AG08395 (cell line): Measurements from ENCODE around the gene OR51E1.

Experiments used
- DNase-seq: peaks from one replicate; pipeline ENCODE4 v3.0.0; 2012; ENCODE audit warnings: mixed read lengths, low spot score

OR51E1 gene

DNA sequence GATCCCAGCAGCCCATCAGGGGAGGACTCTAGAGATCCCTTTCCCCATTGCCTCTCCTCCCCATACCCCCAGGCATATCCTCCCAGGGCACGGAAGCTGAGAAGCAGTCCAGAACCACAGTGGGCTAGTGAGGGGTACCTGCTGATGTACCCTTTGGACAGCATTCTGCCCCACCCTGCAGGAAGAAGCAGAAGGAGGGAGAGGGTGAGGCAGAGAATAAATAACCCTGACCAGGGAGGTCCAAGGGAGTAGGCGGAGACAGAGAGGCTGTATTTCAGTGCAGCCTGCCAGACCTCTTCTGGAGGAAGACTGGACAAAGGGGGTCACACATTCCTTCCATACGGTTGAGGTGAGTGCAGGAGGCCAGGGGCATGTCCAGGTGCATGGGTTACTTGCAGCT lies at the start of gene OR51E1:
TSS of gene OR51E1 (plus strand) at position 301 of the 400 bp plus-strand sequence. CDS start 8,545 bp downstream, outside the sequence.
- DNase-seq = no peak

GRCh38 chr11:4605057-4605456 lies 38.7 kb upstream of the OR51E1 start:
- DNase-seq = no peak

- DNase-seq = no peak
Observed at GRCh38 chr11:4606231-4607015, 37.4 kb upstream of the OR51E1 start.

GRCh38 chr11:4607096-4607495 lies 36.7 kb upstream of the OR51E1 start:
- no peak for DNase-seq

DNA sequence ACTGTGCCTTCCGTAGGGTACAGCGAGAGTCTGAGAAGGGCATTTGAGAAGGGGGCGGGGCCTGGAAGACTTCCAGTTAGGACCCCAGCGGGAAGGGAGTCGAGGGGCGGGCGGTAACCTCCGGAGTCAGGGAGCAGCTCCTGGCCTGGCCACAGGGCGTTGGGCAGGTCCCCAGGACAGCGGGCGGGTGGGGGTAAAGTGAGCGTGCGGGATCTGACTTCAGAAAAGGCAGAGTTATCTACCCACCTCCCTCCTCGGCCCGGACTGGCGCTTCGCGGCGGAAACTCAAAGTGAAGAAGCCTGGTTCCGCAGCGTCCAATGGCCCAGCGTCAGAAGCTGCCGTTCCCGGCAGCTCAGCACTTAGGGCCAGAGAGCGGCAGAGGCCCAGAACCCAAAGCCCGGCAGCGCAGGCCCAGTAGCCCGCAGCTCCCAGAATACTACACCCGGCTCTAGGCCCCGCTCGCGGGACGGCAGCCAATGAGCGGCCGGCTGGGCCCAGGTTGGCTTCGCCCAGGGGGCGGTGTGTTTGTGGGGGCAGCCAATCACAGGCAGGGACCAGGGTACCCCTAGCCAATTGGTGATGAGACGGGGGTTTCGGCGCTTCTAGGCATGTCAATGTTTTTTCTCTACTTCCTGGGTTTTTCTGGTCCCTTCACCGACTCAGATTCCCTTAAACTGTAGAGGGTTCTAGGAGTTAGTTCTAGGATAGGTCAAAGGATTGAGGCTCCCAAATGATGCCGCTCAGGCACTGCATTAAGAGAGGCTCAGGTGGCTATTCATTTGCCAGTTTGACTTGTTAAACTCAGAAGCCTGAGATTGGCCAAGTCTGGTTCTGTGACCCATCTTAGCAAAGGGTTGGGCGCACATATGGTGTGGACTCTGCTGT lies 35.8 kb upstream of the OR51E1 start, which contains the start of gene TRIM68:
TSS of gene TRIM68 (minus strand) at position 451 of the 886 bp plus-strand sequence. CDS start 2,727 bp downstream, outside the sequence.
- DNase-seq = peak; percentile 99

- DNase-seq = peak; percentile 4
Observed at GRCh38 chr11:4610258-4610935, 33.4 kb upstream of the OR51E1 start.

GRCh38 chr11:4611986-4612385 lies 31.8 kb upstream of the OR51E1 start:
- no peak for DNase-seq

GRCh38 chr11:4615856-4616444 lies 27.8 kb upstream of the OR51E1 start:
- no peak for DNase-seq

DNA sequence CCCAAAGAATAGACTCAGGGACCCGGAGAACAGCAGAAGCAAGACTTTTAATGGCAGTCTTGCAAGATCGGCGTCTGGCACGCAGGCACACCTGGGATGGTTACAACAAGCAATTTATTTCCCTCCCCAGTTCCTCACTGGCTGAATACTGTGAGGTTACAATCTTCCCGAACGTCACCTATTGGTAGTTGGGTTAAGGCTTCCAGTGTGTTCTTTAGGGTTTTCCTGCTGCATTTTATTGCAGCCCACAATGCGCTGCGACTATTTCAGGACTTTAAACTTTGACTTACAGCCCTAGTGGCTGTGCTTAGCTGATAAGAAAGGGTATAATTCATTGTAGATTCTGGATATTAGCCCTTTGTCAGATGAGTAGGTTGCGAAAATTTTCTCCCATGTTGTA lies 24.3 kb upstream of the OR51E1 start:
- DNase-seq = no peak

- peak; percentile 48 for DNase-seq
Observed at GRCh38 chr11:4626207-4627099, 17.3 kb upstream of the OR51E1 start.

DNA sequence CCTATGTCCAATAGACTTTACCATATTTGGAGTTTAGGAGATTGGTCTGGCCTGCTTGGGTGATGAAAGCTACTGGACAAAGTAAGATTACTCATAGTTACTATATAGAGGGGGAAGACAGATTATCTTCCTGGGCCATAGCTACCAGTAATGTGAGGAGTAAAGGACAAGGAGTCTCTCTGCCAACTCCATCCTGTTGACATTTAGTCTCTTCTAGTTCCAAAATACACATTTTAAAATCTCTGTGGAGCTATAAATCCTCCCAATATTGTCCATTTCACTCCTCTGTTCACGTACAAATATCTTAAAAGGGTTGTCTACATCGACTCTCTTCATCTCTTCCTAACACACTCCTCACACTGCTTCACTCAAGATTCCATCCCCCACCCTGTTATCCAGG lies 7.6 kb upstream of the OR51E1 start:
- DNase-seq = no peak

GRCh38 chr11:4636962-4637661 lies 6.7 kb upstream of the OR51E1 start, which contains the start of gene OR51D1:
Gene OR51D1, plus strand, starts transcription at chr11:4637477. Its CDS starts 2,314 bp downstream, at chr11:4639791.
- DNase-seq = peak; percentile 85

- no peak for DNase-seq
Observed at GRCh38 chr11:4637662-4638047, 6.1 kb upstream of the OR51E1 start.

GRCh38 chr11:4639931-4640330 lies 3.9 kb upstream of the OR51E1 start:
- no peak for DNase-seq

GRCh38 chr11:4641501-4641900 lies 2.3 kb upstream of the OR51E1 start:
- DNase-seq = no peak

DNA sequence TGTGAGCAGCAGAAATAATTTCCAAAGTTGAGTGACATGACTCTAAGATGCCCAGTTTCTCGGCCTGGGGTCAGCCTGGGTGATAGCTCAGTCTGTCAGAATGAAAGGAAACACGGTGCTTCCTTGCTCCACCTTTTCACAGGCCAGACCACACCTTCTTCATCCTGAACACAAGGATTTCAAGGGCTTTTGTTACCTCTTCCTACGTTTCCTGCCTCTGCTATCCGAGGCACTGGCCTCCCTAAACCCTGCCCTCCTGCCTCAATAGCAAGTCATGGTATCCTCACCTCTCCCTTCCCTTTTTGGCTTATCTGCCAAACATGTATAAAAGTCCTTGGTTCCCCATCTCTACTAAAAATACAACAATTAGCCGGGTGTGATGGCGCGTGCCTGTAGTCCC lies 1.7 kb upstream of the OR51E1 start:
- DNase-seq = no peak

DNA sequence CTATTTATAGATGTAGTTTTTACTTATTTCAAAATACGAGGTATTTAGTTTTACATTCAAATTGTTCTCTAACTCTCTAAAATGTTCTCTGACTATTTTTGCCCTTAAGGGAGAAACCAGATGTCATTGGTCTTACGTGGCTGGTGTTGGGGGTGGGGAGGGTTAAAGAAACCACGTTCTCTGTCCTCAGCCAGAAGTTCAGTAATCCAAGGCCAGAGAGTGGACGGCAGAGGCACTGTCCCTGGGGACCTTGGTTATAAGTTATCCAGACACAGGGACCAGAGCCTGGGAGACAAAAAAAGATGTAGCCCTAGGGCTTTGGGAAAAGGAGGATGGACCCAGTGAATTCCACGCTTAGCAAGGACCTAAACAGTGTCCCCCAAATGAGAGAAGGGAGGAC lies 706 bp upstream of the OR51E1 start:
- no peak for DNase-seq

DNA sequence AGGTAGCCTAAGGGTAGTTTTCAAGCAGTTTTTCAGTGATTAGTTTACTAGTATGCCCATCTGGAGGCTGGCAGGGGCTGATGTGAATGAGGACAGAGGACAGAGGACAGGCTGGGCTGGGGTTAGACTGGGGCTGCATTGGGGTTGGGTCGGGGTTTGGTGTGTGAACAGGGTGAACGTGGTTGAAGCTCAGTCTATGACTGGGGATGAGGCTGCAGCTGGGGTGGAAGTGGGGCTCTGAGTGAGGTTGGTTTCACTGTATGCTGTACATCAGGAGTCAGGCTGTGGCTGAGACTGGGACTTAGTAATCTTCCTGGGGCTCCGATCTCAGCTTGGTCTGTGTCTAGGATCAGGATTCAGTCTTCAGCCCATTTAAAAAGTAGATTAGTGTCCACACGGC lies 451 bp downstream of the OR51E1 start:
- no peak for DNase-seq

DNA sequence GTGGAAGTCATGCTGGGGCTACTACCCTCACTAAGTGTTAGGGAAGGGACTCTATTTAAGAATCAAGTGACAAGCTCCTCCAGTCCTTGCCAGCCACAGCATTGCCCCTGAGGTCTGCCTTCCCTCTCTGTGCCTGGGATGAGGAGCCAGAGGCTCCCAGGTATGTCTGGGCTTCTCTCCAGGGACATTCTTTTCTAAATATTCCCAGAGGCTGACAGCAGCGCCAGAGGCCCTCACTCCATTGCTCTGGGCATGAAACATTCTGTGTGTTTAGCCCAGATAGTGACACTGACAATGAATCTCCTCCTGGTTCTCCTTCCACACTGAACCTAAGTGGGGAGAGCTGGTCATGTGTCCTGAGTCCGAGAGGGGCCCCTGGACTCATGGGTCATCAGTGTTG lies 2.2 kb downstream of the OR51E1 start:
- no peak for DNase-seq

- DNase-seq = no peak
Observed at GRCh38 chr11:4647766-4648165, 4.0 kb downstream of the OR51E1 start.
